Natural killer cell treated with Interleukin-12 subunit alpha and Interleukin-12 subunit beta and Interleukin-15 and Interleukin-18, amount 100 ng/mL, for 72 hours (primary cell): ENCODE data around the gene GCG. TPM values are rescaled to one million over a fixed set of nuclear protein-coding genes. Genes with fewer than 3 reads are reported as not detected.

Source experiments
- ATAC-seq, 2 donors: fragments of 150-1000 bp; cut with Tn5 transposase in 1 of 2; sonication (Bioruptor Pico), chemical (Tn5 transposase) in 1 of 2; 2 replicates each; pipeline ENCODE4 v1.10.0; 2021
- DNase-seq: peaks from one replicate; pipeline ENCODE4 v3.0.0; 2022; ENCODE audit warnings: low spot score
- H3K27ac Mint-ChIP-seq, 2 donors: 1 replicate in 1 of 2; 2 replicates in 1 of 2; pipeline ENCODE4 v1.8.0; 2022; ENCODE audit warnings: mixed read lengths in 2 of 2, mild to moderate bottlenecking in 1 of 2, moderate library complexity in 1 of 2
- H3K27me3 Mint-ChIP-seq, 2 donors: 1 replicate in 1 of 2; 2 replicates in 1 of 2; pipeline ENCODE4 v1.8.0; 2022; ENCODE audit warnings: mixed read lengths in 2 of 2
- H3K36me3 Mint-ChIP-seq: one replicate; pipeline ENCODE4 v1.8.0; 2022; ENCODE audit warnings: mixed read lengths
- H3K4me1 Mint-ChIP-seq, 2 donors: 1 replicate in 1 of 2; 2 replicates in 1 of 2; pipeline ENCODE4 v1.8.0; 2022; ENCODE audit warnings: low read depth in 2 of 2, mixed read lengths in 2 of 2, mild to moderate bottlenecking in 1 of 2
- H3K4me3 Mint-ChIP-seq: one replicate; pipeline ENCODE4 v1.8.0; 2022; ENCODE audit warnings: mixed read lengths
- H3K9me3 Mint-ChIP-seq: 2 replicates; pipeline ENCODE4 v1.8.0; 2022; ENCODE audit warnings: mixed read lengths
- total RNA-seq, 2 donors: library from RNA; stranded (reverse); gene quantifications; one replicate each; pipeline ENCODE4 v1.2.3, GENCODE V29; 2022

The GCG gene
- total RNA-seq, 2 donors from 2014 or later: not detected

DNA sequence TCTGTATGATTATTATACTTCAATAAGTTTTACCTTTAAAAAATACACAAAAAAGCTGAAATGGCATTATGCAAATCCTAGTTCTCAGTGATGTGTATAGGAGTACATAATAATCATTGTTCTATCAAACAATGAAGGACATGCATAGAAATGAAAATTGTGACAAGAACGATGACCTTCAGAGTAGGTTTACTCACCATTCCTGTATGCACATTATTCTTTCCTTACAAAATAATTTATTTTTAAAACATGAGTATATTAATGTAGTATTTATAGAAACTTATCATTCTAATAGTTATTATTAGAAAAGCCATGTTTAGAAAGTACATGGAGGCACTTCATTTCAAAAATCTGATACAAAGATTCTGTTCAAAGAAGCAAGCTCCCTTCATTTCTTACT is 45.3 kb downstream of the GCG start:
- H3K9me3 Mint-ChIP-seq: no peaks in the 10 kb centered on the region
- peaks cover 0 to 8% of the 10 kb centered on the region in 2 donors for H3K4me1 Mint-ChIP-seq
- H3K4me3 Mint-ChIP-seq: no peak overlapping the region
- no peak for ATAC-seq
- H3K27me3 Mint-ChIP-seq: peaks cover 4 to 6% of the 10 kb centered on the region in 2 donors
- no peak for DNase-seq
- no peak overlapping the region for H3K27ac Mint-ChIP-seq
- no peaks in the 10 kb centered on the region for H3K36me3 Mint-ChIP-seq

DNA sequence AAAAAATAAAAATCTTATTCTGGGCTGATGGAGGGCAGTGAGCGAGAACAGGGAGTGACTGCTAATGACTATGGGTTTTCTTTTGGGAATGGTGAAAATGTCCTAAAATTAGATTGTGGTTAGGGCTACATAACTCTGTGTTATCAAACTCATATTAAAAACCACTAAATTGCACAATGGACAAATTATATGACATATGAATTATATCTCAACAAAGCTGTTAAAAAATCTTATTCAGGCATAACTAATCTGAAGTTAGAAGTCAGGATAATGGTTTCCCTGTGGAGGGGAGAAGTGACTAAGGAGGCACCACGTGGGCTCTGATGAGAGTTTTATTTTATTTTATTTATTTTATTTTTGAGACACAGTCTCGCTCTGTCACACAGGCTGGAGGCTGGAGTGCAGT is 45.9 kb downstream of the GCG start:
- ATAC-seq (no peak), DNase-seq (no peak)
- H3K27me3 Mint-ChIP-seq: peaks cover 4 to 6% of the 10 kb centered on the region in 2 donors
- H3K27ac Mint-ChIP-seq: no peak overlapping the region
- peaks cover 0 to 8% of the 10 kb centered on the region in 2 donors for H3K4me1 Mint-ChIP-seq
- no peak overlapping the region for H3K4me3 Mint-ChIP-seq
- no peaks in the 10 kb centered on the region for H3K36me3 Mint-ChIP-seq
- H3K9me3 Mint-ChIP-seq: no peaks in the 10 kb centered on the region

DNA sequence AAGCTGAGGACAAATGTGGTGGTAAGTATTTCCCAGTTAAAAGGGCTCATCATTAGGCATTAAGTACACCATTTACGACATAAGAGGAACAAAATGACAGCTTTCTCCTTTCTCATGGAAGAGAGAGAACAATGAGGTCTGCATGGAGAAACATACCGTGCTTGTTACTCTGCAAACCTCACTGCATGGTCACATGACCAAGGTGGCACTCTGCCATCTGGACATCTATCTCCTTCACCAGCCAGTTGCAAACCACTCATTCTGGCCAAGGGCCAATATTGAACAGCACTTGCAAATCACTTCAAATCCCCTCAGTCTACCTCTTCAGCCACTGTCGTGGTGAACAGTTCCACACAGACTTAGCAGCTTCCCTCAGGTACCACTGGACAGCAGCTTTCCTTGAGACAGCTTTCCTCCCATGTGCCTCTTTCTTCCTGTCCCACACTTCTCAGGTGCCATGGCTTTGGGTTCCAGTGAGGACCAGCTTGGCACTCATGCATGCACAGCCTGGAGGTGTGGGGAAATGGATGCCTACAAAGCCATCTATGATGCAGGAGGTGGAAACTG is 48.5 kb downstream of the GCG start:
- Mint-ChIP-seq H3K27me3 (peaks cover 4 to 6% of the 10 kb centered on the region in 2 donors), H3K9me3 (no peaks in the 10 kb centered on the region), H3K36me3 (no peaks in the 10 kb centered on the region)

DNA sequence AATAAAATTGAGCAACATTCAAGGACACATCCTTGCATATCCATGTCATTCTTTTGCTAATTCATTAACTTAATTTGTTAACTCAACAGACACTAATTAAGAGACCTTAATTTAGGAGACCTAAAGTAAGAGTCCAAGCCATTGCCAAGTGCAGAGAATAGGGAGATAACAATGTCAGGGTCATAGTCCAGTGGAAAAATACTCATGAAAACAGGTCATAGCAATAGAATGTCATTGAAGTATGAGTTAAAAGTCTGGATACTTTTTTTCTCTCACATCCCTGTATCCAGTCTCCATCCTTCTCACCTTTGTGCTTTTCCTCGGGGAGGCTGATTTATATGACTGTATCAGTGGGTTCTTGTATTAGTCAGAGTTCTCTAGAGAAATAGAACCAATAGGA is 51.5 kb downstream of the GCG start:
- no peak overlapping the region for H3K27ac Mint-ChIP-seq
- no peak for ATAC-seq
- H3K4me3 Mint-ChIP-seq: no peak overlapping the region

More for the DNA sequence above, 48.5 kb downstream of the GCG start:
- H3K27ac Mint-ChIP-seq: no peak overlapping the region
- ATAC-seq: no peak
- DNase-seq: no peak
- H3K4me1 Mint-ChIP-seq: peaks cover 0 to 8% of the 10 kb centered on the region in 2 donors
- no peak overlapping the region for H3K4me3 Mint-ChIP-seq

DNA sequence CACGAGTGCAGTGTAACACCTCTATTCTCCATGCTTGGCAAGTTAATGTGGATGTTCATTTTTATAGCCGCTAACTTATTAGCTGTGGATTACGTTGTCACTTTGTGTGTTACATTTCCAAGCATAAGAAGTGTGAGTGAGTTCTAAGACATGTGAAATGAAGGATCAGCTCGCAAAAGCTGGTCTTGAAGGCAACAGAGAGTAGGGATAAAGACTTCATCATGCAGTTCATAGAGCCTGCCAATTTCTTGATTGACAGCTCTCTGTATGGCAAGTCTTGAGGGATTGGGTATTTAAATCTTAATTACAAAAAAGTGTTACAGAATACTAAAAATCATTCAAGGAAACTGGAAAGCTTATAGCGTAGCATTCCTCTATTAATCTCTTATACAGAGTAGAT is 52.2 kb downstream of the GCG start:
- Mint-ChIP-seq H3K36me3 (no peaks in the 10 kb centered on the region), H3K4me1 (peaks cover 0 to 3% of the 10 kb centered on the region in 2 donors), H3K4me3 (no peak overlapping the region), H3K9me3 (no peaks in the 10 kb centered on the region), H3K27me3 (peaks cover 10 to 12% of the 10 kb centered on the region in 2 donors), H3K27ac (no peak overlapping the region)
- ATAC-seq (no peak), DNase-seq (no peak)

More for the DNA sequence above, 51.5 kb downstream of the GCG start:
- H3K9me3 Mint-ChIP-seq: no peaks in the 10 kb centered on the region
- DNase-seq: no peak
- H3K27me3 Mint-ChIP-seq: peaks cover 10 to 12% of the 10 kb centered on the region in 2 donors
- peaks cover 0 to 3% of the 10 kb centered on the region in 2 donors for H3K4me1 Mint-ChIP-seq
- H3K36me3 Mint-ChIP-seq: no peaks in the 10 kb centered on the region

Other genes with a start within 250 kb of the GCG start
- 100 to 1,000 TPM in 1 of 2 donors, 10 to 100 TPM in 1; 89.4 to 102 TPM for gene DPP4, start 78.0 kb downstream of the GCG start, total RNA-seq
- not detected for gene FAP, start 91.2 kb upstream of the GCG start, total RNA-seq
- gene IFIH1, start 166.4 kb upstream of the GCG start, total RNA-seq: 10 to 100 TPM; 26.7 to 30.9 TPM
- 1 to 10 TPM; 3.4 to 5.8 TPM for gene GCA, start 191.9 kb upstream of the GCG start, total RNA-seq